Upper lobe of left lung (tissue), 4 donors: ENCODE results near the gene MAML1.

Experiments
- EP300 ChIP-seq, 4 donors: sonication (generic); formaldehyde crosslinking; IDR thresholded peaks; one replicate each; pipeline ENCODE4 v1.5.1; 2017; ENCODE audit warnings: antibody characterized with exemption in 4 of 4, control low read depth in 2 of 4
- POLR2AphosphoS5 ChIP-seq, 2 donors: sonication (generic); formaldehyde crosslinking; IDR thresholded peaks; one replicate each; pipeline ENCODE4 v1.5.1; 2017; ENCODE audit warnings: antibody characterized with exemption in 2 of 2

DNA sequence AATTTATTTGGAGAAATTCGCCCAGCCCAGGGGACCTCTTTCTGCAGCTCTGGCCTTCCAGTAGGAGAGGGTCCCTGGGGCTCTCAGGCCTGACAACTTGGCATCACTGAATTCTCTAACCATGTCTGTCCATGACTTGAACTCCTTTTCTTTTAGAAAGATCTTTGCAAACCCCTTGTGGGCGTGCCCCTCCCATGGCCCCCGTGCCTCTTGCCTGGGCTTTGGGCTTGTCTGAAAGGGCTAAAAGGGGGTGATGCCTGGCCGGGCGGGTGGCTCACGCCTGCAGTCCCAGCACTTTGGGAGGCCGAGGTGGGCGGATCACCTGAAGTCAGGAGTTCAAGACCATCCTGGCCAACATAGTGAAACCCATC is 84.8 kb downstream of the MAML1 start:
- no peak for TF ChIP-seq EP300 (IDR thresholded peaks at IDR 0.05)
- TF ChIP-seq POLR2AphosphoS5 (IDR thresholded peaks at IDR 0.05): no peak
